Natural killer cell (primary cell): ENCODE measurements around the gene RRBP1. TPM values are rescaled to one million over a fixed set of nuclear protein-coding genes. Genes with fewer than 3 reads are reported as not detected.

Experiments
- ATAC-seq, 3 donors: fragments of 150-1000 bp in 2 of 3; fragments of 200-7000 bp in 1 of 3; cut with Tn5 transposase; 1 replicate in 1 of 3; 2 replicates in 2 of 3; pipeline ENCODE4 v1.10.0; 2021; ENCODE audit warnings: mild to moderate bottlenecking in 2 of 3, moderate library complexity in 2 of 3
- DNase-seq, 2 donors: peaks; one replicate each; pipeline versions ENCODE4 v3.0.0 to v3.0.0-alpha.2; 2013 to 2021; ENCODE audit warnings: mixed read lengths in 1 of 2
- H3K27ac ChIP-seq: one replicate; pipeline ENCODE4 v1.5.1; 2013; ENCODE audit warnings: mild to moderate bottlenecking, low read length
- H3K27me3 ChIP-seq: one replicate; pipeline ENCODE4 v1.6.1; 2013; ENCODE audit warnings: low read length; ENCODE audit not compliant: control insufficient read depth, insufficient read depth
- H3K36me3 ChIP-seq: one replicate; pipeline ENCODE4 v1.6.1; 2013; ENCODE audit warnings: low read length; ENCODE audit not compliant: control insufficient read depth, insufficient read depth
- H3K4me1 ChIP-seq: one replicate; pipeline ENCODE4 v1.6.1; 2013; ENCODE audit warnings: low read length; ENCODE audit not compliant: control insufficient read depth, insufficient read depth
- H3K4me3 ChIP-seq: one replicate; pipeline ENCODE4 v1.5.1; 2013; ENCODE audit warnings: low read length
- H3K9me3 ChIP-seq: one replicate; pipeline ENCODE4 v1.6.1; 2013; ENCODE audit warnings: low read length; ENCODE audit not compliant: control insufficient read depth, insufficient read depth
- H3K27ac Mint-ChIP-seq, 2 donors: one replicate each; pipeline ENCODE4 v1.8.0; 2022; ENCODE audit warnings: mild to moderate bottlenecking in 2 of 2, mixed read lengths in 2 of 2, moderate library complexity in 1 of 2
- H3K27me3 Mint-ChIP-seq, 2 donors: one replicate each; pipeline ENCODE4 v1.8.0; 2022; ENCODE audit warnings: low read depth in 2 of 2, mixed read lengths in 2 of 2
- H3K36me3 Mint-ChIP-seq: one replicate; pipeline ENCODE4 v1.8.0; 2022; ENCODE audit warnings: mixed read lengths
- H3K4me1 Mint-ChIP-seq, 2 donors: one replicate each; pipeline ENCODE4 v1.8.0; 2022; ENCODE audit warnings: mixed read lengths in 2 of 2
- H3K4me3 Mint-ChIP-seq: one replicate; pipeline ENCODE4 v1.8.0; 2022; ENCODE audit warnings: mild to moderate bottlenecking, moderate library complexity, mixed read lengths
- H3K9me3 Mint-ChIP-seq, 2 donors: one replicate each; pipeline ENCODE4 v1.8.0; 2022; ENCODE audit warnings: mixed read lengths in 2 of 2
- WGBS: methylation state at CpG from one replicate; pipeline ENCODE4 v1.1.7; 2013; ENCODE audit warnings: missing lambda C conversion rate; ENCODE audit not compliant: insufficient coverage; 5-methylcytosine and 5-hydroxymethylcytosine counted together
- intact Hi-C: fragments of 100-400 bp; cut with micrococcal nuclease; formaldehyde crosslinking; loops from one replicate; pipeline ENCODE4 v1.14.2; 2022
- total RNA-seq, 4 donors: library from RNA; stranded (reverse); fragments of 120-200 nt in 1 of 4; gene quantifications; one replicate each; pipeline versions ENCODE4 v1.2.3 to v1.2.4, GENCODE V29; 2013 to 2022
- TF ChIP-seq, protein P1 (sequence below): fragments of 200-600 bp; IDR thresholded peaks from one replicate; pipeline ENCODE4 v1.8.0; 2022; ENCODE audit warnings: antibody characterized with exemption

Gene RRBP1
- total RNA-seq, 3 donors from 2014 or later (not counting 1 experiment from before 2014, with no cell fraction given), result 88.3 to 95.4 (median 90.1) TPM

DNA sequence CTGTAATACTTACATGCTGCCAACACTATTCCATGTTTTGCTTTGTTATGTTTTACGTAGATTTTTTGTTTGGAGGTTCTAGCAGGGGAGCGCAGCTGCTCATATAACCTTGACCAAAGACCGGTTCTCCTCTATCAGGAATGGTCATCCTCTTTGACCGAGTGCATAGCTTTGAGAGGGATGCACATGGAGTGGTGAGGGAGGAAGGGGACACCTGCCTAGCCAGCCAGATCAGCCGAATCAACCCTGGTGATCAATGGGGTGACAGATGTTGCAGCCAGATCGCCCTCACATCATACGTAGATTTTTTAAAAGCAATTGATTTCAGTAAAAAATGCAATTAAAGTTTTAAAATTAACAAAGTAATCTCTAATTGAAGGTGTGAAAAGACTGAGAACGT is 105.8 kb downstream of the RRBP1 start:
- H3K36me3 Mint-ChIP-seq, result no peaks in the 10 kb centered on the region
- H3K36me3 ChIP-seq, result no peaks in the 10 kb centered on the region
- H3K27me3 ChIP-seq, result no peaks in the 10 kb centered on the region
- no peak for ATAC-seq
- no peak overlapping the region for H3K4me3 Mint-ChIP-seq
- peaks cover 12% of the 10 kb centered on the region for H3K4me1 ChIP-seq
- intact Hi-C loops, result no loop called here
- H3K9me3 Mint-ChIP-seq, result no peaks in the 10 kb centered on the region
- no peak for DNase-seq
- H3K27ac ChIP-seq, result no peak overlapping the region
- H3K4me1 Mint-ChIP-seq, result peaks cover 44 to 53% of the 10 kb centered on the region in 2 donors
- H3K27ac Mint-ChIP-seq, result no peak overlapping the region
- H3K4me3 ChIP-seq, result no peak overlapping the region
- H3K9me3 ChIP-seq, result no peaks in the 10 kb centered on the region
- TF ChIP-seq, protein P1, sequence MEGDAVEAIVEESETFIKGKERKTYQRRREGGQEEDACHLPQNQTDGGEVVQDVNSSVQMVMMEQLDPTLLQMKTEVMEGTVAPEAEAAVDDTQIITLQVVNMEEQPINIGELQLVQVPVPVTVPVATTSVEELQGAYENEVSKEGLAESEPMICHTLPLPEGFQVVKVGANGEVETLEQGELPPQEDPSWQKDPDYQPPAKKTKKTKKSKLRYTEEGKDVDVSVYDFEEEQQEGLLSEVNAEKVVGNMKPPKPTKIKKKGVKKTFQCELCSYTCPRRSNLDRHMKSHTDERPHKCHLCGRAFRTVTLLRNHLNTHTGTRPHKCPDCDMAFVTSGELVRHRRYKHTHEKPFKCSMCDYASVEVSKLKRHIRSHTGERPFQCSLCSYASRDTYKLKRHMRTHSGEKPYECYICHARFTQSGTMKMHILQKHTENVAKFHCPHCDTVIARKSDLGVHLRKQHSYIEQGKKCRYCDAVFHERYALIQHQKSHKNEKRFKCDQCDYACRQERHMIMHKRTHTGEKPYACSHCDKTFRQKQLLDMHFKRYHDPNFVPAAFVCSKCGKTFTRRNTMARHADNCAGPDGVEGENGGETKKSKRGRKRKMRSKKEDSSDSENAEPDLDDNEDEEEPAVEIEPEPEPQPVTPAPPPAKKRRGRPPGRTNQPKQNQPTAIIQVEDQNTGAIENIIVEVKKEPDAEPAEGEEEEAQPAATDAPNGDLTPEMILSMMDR, result no peak
- no peaks in the 10 kb centered on the region for H3K27me3 Mint-ChIP-seq
- 95% methylated on average over 8 of the region's 8 CpGs for WGBS

DNA sequence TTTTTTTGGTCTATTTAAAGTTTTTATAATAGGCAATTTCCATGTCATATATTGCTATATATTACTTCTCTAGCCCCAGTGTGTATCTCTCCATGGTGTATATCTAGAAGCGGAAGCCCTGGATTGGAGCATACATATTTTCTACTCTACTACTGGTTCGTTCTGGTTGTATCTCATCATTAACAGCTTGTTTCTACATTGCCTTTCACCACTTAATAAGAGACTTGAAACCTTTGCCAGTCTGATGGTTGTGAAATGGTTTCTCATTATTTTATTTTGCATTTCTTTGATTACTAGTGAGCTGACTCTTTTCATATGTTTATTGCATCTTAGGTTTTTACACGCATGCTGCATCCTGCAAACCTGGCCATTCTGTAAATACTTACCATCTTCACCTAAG is 108.6 kb downstream of the RRBP1 start:
- Histone ChIP-seq H3K27me3 (peaks cover 5% of the 10 kb centered on the region), H3K4me3 (no peak overlapping the region), H3K4me1 (peaks cover 11% of the 10 kb centered on the region), H3K36me3 (no peaks in the 10 kb centered on the region), H3K9me3 (no peaks in the 10 kb centered on the region), H3K27ac (no peak overlapping the region)
- TF ChIP-seq, protein P1, result no peak
- Mint-ChIP-seq H3K4me3 (no peak overlapping the region), H3K27ac (no peak overlapping the region), H3K36me3 (no peaks in the 10 kb centered on the region), H3K9me3 (no peaks in the 10 kb centered on the region), H3K4me1 (peaks cover 35 to 41% of the 10 kb centered on the region in 2 donors), H3K27me3 (no peaks in the 10 kb centered on the region)
- DNase-seq (no peak), ATAC-seq (no peak)
- 100% methylated on average over 1 of the region's 3 CpGs for WGBS
- intact Hi-C loops, result no loop called here

DNA sequence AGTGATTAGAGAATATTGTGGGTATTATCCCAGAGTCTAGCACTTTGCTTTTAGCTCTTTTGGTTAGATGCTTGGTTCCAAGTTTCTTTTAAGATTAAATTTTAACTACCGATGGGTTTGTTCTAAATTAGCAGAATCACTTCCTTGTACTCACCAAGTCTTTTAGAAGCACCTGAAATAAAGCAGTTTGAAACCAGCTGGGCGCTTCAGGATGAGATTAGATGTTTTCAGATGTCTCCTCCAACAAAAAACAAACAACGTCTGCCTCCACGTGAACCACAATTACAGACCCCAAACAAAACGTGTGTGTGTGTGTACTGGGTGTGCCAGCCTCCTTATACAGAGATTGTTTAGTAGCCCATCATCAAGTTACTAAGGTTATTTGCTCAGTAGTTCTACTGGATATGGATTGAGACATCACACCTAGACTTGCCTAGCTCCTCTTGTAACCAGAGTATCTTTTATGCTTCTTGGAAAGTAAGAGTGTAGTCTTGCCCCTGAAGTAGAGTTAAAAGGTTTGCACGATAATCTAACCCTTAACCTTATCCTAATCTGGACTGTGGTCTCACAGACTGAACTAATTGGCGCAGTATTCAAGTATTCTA is 109.9 kb downstream of the RRBP1 start:
- WGBS, result no CpG with 5 or more reads among the region's 7 CpGs

More for the DNA sequence above, 109.9 kb downstream of the RRBP1 start:
- Histone ChIP-seq H3K36me3 (no peaks in the 10 kb centered on the region), H3K27ac (no peak overlapping the region), H3K4me3 (no peak overlapping the region), H3K9me3 (no peaks in the 10 kb centered on the region), H3K27me3 (peaks cover 9% of the 10 kb centered on the region), H3K4me1 (peaks cover 11% of the 10 kb centered on the region)
- H3K9me3 Mint-ChIP-seq, result no peaks in the 10 kb centered on the region
- TF ChIP-seq, protein P1, result no peak
- H3K4me1 Mint-ChIP-seq, result peaks cover 35 to 41% of the 10 kb centered on the region in 2 donors
- ATAC-seq, result no peak
- H3K36me3 Mint-ChIP-seq, result no peaks in the 10 kb centered on the region
- peak overlapping the region; percentile 92 to 97 for H3K27ac Mint-ChIP-seq
- DNase-seq, result no peak
- intact Hi-C loops, result no loop called here
- H3K4me3 Mint-ChIP-seq, result peak overlapping the region; percentile 62
- peaks cover 0 to 5% of the 10 kb centered on the region in 2 donors for H3K27me3 Mint-ChIP-seq
